Measurements from ENCODE around the gene STRN. TPM values are rescaled to one million over a fixed set of nuclear protein-coding genes. Genes with fewer than 3 reads are reported as not detected.

Gene STRN
- total RNA-seq, 2 donors from 2014 or later, result 29.2 to 34.5 TPM

DNA sequence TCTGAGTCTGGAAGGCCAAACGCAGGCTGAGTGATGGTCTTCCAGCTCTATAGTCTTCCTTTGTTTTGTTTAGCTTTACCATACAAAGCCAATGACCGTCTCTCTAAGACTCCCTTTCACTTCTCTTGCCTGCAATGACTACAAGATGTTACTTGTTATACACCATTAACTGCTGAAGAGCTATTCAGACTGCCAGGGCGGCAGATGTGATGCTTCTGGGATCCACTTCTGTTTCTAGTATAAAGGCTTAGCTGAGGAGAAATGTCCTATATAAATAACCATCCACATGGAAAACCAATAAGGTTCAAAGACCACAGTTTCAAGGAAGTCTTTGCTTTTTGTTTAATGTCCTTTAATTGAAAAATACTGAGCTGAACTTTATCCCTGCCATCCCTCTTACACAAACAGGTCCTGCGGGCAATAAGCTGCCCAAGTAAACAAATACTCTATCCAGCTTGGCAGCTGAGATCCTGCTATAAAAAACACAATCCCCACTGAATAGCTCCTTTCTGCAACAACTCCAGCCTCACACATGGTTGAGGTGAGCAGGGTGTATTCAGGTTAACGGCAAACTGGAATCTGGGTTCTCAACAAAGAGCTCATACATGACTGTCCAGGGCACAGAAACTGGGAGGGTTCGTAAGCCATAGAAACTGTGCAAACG lies 145.3 kb downstream of the STRN start:
- no peak for DNase-seq (ENCODE audit: low spot score)
- H3K9me3 ChIP-seq, result no peaks in the 10 kb centered on the region
- no peak overlapping the region for H3K4me3 ChIP-seq
- no peak overlapping the region for H3K27ac ChIP-seq
- TF ChIP-seq, protein P1, sequence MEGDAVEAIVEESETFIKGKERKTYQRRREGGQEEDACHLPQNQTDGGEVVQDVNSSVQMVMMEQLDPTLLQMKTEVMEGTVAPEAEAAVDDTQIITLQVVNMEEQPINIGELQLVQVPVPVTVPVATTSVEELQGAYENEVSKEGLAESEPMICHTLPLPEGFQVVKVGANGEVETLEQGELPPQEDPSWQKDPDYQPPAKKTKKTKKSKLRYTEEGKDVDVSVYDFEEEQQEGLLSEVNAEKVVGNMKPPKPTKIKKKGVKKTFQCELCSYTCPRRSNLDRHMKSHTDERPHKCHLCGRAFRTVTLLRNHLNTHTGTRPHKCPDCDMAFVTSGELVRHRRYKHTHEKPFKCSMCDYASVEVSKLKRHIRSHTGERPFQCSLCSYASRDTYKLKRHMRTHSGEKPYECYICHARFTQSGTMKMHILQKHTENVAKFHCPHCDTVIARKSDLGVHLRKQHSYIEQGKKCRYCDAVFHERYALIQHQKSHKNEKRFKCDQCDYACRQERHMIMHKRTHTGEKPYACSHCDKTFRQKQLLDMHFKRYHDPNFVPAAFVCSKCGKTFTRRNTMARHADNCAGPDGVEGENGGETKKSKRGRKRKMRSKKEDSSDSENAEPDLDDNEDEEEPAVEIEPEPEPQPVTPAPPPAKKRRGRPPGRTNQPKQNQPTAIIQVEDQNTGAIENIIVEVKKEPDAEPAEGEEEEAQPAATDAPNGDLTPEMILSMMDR (IDR thresholded peaks at IDR 0.05), result no peak
- no peaks in the 10 kb centered on the region for H3K36me3 ChIP-seq
- H3K27me3 ChIP-seq, result no peaks in the 10 kb centered on the region
- no peaks in the 10 kb centered on the region for H3K4me1 ChIP-seq

DNA sequence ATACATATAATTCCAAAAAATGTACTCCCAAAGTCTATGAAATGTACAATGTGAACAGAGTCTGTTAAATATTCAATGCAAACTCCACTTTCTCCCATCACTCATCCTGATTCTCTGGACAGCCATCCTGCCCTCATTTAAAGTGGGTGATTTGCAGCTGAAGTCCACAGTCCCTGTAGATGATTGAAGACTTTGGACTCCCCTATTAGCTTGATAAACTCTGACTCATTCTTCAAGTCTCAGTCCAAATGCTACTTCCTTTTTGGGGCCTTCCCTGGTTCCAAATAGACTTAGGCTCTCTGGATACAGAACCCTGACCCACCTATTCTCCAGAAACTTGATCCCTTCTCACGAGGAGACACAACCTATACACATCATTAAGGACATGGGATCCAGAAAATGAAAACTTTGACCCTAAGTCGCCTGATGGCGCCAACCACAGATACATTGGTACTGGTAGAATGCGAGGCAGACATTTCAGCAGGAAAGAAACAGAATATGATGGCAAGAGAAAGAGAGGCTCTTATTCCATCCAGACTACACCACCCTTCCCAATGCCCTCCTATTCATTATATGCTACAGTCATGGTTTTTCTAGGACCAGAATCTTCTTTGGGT lies 147.1 kb downstream of the STRN start:
- Histone ChIP-seq H3K36me3 (no peaks in the 10 kb centered on the region), H3K9me3 (no peaks in the 10 kb centered on the region), H3K4me3 (no peak overlapping the region), H3K27ac (no peak overlapping the region), H3K4me1 (no peaks in the 10 kb centered on the region), H3K27me3 (no peaks in the 10 kb centered on the region)
- no peak for DNase-seq (ENCODE audit: low spot score)
- TF ChIP-seq, protein P1 (IDR thresholded peaks at IDR 0.05), result no peak

DNA sequence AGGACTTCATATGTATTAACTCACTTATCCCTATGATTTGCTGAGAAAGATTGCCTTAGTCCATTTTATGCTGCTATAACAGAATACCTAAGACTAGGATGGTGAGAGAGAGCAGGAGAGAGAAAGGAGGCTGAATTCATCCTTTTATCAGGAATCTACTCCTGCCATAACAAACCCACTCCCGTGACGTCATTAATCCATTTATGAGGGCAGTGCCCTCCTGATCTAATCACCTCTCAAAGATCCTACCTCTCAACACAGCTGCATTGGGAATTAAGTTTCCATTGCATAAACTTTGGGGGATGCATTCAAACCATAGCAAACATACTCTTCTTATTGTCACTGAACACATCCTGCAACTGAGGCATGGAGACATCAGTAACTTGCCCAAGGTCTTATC lies 147.8 kb downstream of the STRN start:
- Histone ChIP-seq H3K4me1 (no peaks in the 10 kb centered on the region), H3K27ac (no peak overlapping the region), H3K4me3 (no peak overlapping the region), H3K27me3 (no peaks in the 10 kb centered on the region), H3K9me3 (no peaks in the 10 kb centered on the region), H3K36me3 (no peaks in the 10 kb centered on the region)
- no peak for DNase-seq (ENCODE audit: low spot score)
- TF ChIP-seq, protein P1 (IDR thresholded peaks at IDR 0.05), result no peak

DNA sequence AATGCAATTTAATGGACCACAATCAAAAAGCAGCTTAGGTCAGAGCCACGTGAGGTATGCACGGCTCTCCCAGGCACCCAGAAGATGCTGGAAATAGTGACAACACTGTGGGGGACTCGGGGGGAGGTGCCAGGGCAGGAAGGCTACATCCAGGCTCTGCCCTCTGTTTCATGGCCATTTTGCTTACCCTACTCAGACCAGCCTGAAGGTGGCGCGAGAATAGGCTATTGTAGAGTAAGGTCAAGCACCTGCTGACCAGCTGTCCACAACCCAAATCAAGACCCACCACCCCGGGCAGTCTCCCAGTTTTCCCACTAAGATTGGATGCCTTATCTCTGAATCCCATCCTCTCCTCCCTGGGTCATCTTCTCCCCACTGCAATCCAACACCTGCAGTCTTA lies 154.1 kb downstream of the STRN start:
- Histone ChIP-seq H3K27ac (no peak overlapping the region), H3K27me3 (no peaks in the 10 kb centered on the region), H3K4me1 (no peaks in the 10 kb centered on the region), H3K4me3 (no peak overlapping the region), H3K36me3 (no peaks in the 10 kb centered on the region), H3K9me3 (no peaks in the 10 kb centered on the region)
- TF ChIP-seq, protein P1 (IDR thresholded peaks at IDR 0.05), result no peak
- DNase-seq (ENCODE audit: low spot score), result no peak

DNA sequence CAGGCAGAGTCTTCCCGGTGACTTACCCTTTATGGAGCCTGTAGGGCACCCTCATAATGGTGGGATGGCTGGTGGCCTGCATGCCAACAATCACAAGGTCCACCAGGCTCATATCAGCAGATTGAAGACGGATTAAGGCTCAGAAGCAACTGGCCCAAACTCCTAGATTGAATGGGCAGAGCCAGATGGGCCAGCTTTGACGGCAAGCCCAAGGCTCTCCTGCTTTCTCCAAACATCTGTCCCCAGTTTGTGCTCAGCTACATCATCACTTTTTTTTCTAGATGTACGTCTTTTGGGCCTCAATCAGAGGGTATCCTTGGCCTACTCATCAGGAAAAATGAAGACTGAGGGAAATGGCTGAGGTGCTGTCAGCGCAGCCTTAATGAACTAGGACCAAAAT lies 155.3 kb downstream of the STRN start:
- no peaks in the 10 kb centered on the region for H3K4me1 ChIP-seq
- no peak overlapping the region for H3K27ac ChIP-seq
- H3K36me3 ChIP-seq, result no peaks in the 10 kb centered on the region
- no peaks in the 10 kb centered on the region for H3K27me3 ChIP-seq
- no peak for DNase-seq (ENCODE audit: low spot score)
- TF ChIP-seq, protein P1 (IDR thresholded peaks at IDR 0.05), result no peak
- no peak overlapping the region for H3K4me3 ChIP-seq
- H3K9me3 ChIP-seq, result no peaks in the 10 kb centered on the region

DNA sequence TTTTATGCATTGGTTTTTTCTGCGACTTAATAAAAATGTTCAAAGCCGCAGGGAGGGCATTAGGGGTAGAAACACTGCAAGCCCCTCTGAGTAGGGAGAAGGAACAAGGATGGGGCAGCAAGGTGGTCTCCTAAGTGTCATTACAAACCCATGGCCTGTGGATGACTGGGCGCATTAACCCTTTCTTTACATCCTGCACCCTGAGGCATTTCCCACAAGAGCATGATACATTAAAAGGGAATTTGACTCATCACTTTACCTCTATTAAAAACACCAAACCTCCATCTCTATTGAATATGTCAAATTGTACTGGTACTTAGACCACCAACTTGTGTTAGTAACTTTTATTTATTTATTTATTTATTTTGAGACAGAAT lies 157.3 kb downstream of the STRN start:
- Histone ChIP-seq H3K27ac (no peak overlapping the region), H3K4me1 (no peaks in the 10 kb centered on the region), H3K4me3 (no peak overlapping the region), H3K9me3 (no peaks in the 10 kb centered on the region), H3K27me3 (no peaks in the 10 kb centered on the region), H3K36me3 (no peaks in the 10 kb centered on the region)
- TF ChIP-seq, protein P1 (IDR thresholded peaks at IDR 0.05), result no peak
- no peak for DNase-seq (ENCODE audit: low spot score)

Data from right atrium auricular region (tissue), 2 donors.